Suprapubic skin (tissue), 4 donors: ENCODE results near the gene HNRNPA0.

Experiments
- EP300 ChIP-seq: sonication (generic); formaldehyde crosslinking; IDR thresholded peaks from one replicate; pipeline ENCODE4 v1.6.1; 2017; ENCODE audit warnings: antibody characterized with exemption
- POLR2A ChIP-seq, 2 donors: fragments of 450-650 bp; IDR thresholded peaks; one replicate each; pipeline ENCODE4 v1.6.1; 2017; ENCODE audit warnings: antibody characterized with exemption in 2 of 2, mild to moderate bottlenecking in 2 of 2, moderate library complexity in 2 of 2
- POLR2AphosphoS5 ChIP-seq, 3 donors: sonication (generic); formaldehyde crosslinking; IDR thresholded peaks; one replicate each; pipeline ENCODE4 v1.6.1; 2017; ENCODE audit warnings: antibody characterized with exemption in 3 of 3
- TF ChIP-seq, protein P1 (sequence below), 2 donors: fragments of 200-600 bp in 1 of 2; fragments of 450-650 bp in 1 of 2; sonication (generic) in 1 of 2; IDR thresholded peaks; one replicate each; pipeline ENCODE4 v1.5.1; 2016 to 2019; ENCODE audit warnings: antibody characterized with exemption in 2 of 2, mild to moderate bottlenecking in 1 of 2, moderate library complexity in 1 of 2

DNA sequence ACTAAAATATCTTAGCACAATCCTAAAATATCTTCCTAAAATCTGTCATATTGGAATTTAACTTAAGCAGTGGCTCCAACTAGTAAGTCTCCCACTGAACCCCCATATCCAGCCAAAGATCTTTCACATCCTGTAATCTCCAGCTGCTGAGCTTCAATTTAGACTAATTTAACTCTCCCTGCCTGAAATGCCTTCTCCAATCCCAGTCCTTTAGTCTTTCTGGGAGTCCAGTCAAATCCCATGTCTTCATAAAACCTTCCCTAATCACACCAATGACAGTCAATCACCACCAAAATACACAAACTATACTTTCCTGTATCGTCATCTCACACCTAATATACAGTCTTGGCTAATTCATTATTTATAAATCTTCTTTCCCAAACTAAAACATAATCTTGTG is 17.7 kb downstream of the HNRNPA0 start:
- TF ChIP-seq, protein P1, sequence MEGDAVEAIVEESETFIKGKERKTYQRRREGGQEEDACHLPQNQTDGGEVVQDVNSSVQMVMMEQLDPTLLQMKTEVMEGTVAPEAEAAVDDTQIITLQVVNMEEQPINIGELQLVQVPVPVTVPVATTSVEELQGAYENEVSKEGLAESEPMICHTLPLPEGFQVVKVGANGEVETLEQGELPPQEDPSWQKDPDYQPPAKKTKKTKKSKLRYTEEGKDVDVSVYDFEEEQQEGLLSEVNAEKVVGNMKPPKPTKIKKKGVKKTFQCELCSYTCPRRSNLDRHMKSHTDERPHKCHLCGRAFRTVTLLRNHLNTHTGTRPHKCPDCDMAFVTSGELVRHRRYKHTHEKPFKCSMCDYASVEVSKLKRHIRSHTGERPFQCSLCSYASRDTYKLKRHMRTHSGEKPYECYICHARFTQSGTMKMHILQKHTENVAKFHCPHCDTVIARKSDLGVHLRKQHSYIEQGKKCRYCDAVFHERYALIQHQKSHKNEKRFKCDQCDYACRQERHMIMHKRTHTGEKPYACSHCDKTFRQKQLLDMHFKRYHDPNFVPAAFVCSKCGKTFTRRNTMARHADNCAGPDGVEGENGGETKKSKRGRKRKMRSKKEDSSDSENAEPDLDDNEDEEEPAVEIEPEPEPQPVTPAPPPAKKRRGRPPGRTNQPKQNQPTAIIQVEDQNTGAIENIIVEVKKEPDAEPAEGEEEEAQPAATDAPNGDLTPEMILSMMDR (IDR thresholded peaks at IDR 0.05) = no peak
- no peak for TF ChIP-seq POLR2AphosphoS5 (IDR thresholded peaks at IDR 0.05)
- TF ChIP-seq POLR2A (IDR thresholded peaks at IDR 0.05) = no peak
- no peak for TF ChIP-seq EP300
